ENCODE results near the gene AZI2.
A peak's percentile ranks its signal among the peaks of the same experiment; 100 is the strongest.

The AZI2 gene

GRCh38 chr3:28348629-28349468, at the start of gene AZI2, which contains the start of gene ZCWPW2:
Gene AZI2 (minus strand): TSS chr3:28348824. CDS start chr3:28340617, 8,207 bp downstream.
Gene ZCWPW2 (plus strand): TSS chr3:28348721. CDS start chr3:28413069, 64,348 bp downstream.
- peak; percentile 83 to 84 for DNase-seq (ENCODE audit: low read depth in 2 of 2)

DNA sequence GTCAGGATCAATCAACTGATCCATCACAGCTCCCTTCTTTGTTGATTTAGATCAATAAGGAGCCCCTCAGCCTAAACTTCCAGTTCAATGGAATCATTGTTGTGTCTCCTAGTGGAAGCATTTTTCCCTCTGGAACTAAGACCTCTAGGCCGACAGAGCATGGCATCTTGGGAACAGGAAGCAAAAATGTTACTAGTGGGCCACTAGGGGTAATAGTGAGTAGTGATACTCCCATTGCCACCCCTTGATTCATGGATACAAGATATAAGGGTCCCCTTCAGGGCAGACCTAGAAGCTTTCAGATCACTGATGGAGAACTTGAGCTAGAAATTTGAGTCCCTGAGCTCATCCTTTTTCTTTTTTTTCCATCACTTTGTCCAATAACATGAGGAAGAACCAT, 40.4 kb upstream of the AZI2 start:
- no peak for DNase-seq (ENCODE audit: low read depth in 2 of 2)

- no peak for DNase-seq (ENCODE audit: low read depth in 2 of 2)
Observed at GRCh38 chr3:28386049-28386448, 37.4 kb upstream of the AZI2 start.

DNA sequence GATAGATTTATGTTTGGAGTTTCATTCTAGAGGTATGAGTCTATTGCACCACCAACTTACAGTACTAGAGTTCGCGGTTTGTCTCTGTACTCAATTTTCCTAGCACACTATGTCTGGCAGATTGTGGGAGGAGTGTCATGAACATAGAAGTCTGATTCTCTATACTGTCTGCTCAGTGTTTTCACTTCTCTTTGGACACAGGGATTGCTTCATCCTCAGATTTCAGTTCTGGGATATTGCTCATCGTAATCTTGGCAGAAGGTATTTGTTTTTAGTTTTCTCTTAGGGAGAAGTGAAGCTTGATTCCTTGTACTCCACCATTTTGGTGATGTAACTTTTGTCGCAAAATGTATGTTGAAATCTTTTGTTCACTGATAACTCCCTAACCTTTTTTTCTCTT, 27.8 kb upstream of the AZI2 start:
- no peak for DNase-seq (ENCODE audit: low read depth in 2 of 2)

- no peak for DNase-seq (ENCODE audit: low read depth in 2 of 2)
Observed at GRCh38 chr3:28349469-28350000, 911 bp upstream of the AZI2 start.

DNA sequence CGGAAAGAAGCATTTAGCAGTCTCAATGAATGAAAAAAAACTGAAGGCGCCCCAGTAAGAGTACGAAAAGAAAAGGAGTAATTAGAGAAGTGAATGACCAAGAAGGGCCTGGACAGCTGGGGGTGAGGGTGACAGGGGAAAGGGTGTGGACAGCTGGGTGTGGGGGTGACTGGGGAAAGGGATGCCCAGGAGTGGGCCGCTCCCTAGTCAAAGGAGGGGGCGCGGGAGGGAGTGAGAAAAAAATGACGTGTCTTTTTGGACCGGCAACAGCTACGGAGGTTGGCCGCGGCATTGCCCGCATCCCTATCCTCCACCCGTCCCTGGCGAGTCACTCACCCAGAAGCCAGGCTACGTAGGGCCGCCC, 377 bp downstream of the AZI2 start:
- DNase-seq (ENCODE audit: low read depth in 2 of 2), result no peak

GRCh38 chr3:28347374-28348264, 1.0 kb downstream of the AZI2 start:
- DNase-seq (ENCODE audit: low read depth in 2 of 2), result no peak

- DNase-seq (ENCODE audit: low read depth in 2 of 2), result no peak
Observed at GRCh38 chr3:28345690-28346089, 2.9 kb downstream of the AZI2 start.

DNA sequence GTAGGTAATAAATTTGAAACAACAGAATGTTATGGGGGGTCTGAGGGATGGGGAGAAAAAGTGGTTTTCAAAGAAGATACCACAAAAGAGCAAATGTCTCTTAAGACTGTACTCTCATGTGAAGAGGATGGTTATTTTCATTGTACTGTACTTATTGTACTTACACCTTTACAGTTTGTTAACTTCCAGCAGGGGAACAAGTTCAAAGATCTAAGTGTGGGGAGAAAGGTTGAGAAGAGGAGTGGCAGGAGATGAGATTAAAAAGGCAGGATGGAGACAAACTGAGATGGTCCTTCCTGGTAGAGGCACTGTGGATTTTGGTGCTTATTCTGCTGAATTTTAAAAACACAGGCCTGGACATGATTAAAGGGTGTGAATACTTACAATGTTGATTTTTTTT, 5.5 kb downstream of the AZI2 start:
- no peak for DNase-seq (ENCODE audit: low read depth in 2 of 2)

DNA sequence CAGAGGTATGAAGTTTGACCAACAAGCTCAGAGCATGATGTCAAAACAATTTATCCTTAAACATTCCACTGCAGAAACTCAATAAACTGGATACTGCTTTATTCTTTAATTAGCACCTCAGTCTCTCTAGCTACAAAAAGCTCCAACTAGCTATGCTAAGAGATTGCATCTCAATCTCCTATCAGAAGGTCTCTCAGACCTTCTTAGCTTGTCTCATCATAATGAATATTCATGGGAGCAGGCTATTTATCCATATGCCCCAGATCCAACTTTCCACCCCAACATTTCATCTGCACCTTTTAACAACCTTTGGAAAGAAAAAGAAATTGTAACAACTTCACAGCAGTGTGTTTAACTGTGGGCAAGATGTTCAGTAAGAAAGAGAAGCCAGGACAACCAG, 11.4 kb downstream of the AZI2 start:
- DNase-seq (ENCODE audit: low read depth in 2 of 2), result no peak

- no peak for DNase-seq (ENCODE audit: low read depth in 2 of 2)
Observed at GRCh38 chr3:28335246-28335645, 13.4 kb downstream of the AZI2 start.

DNA sequence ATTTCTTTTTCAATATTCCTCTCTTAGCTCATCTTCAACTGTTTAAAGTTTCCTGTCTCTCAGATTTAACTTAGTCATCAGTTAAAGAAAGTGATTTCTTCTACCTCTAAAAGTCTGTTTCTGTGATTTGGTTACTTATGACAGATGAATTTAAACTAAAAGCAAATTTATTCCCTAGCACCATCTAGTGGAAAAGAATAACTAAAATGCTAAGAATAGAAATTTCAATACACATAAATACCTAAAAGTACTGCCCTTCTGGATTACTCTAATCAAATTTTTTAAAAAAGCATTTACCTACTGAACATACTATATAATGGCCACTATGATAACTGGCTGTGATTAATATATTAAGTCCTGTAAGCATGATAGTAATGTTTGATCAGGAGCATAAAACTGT, 14.1 kb downstream of the AZI2 start:
- DNase-seq (ENCODE audit: low read depth in 2 of 2), result no peak

- no peak for DNase-seq (ENCODE audit: low read depth in 2 of 2)
Observed at GRCh38 chr3:28328188-28329151, 20.2 kb downstream of the AZI2 start.

- DNase-seq (ENCODE audit: low read depth in 2 of 2), result no peak
Observed at GRCh38 chr3:28326458-28326926, 22.1 kb downstream of the AZI2 start.

DNA sequence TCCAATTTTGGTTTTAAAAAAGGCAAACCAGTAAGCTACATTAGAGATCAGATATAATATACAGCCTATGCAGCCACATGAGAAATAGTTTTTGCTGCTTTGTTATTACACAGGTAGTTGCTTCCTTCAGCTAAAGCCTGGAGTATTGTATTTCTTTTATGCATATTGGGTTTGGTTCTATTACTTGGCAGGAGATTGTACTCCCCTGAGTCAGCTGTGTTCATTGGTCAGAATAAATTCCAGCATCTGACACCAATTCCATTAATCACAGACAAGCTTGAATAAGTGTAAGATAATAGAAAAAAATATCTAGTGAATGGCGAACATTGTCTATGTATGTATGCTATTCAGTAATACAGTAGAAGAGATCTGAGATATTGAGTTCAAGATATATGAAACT, 26.2 kb downstream of the AZI2 start:
- no peak for DNase-seq (ENCODE audit: low read depth in 2 of 2)

DNA sequence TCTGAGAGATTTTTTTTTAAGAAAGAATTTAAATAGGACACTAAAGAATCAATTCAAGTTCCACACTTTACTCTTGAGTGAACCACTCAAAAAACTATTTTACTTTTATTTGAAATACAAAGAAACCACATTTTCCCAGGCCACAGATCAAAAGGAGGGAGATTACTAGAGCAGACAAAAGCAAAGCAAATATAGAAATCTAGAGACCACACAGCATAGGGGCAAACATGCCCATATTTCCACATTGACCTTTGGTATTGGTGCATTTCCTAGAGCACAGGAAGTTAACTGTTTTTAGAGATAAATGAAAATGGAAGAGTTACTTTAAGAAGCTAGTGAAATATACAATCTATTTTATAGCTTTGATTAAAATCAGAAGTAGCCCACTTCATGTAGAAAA, 27.6 kb downstream of the AZI2 start:
- DNase-seq (ENCODE audit: low read depth in 2 of 2), result no peak

DNA sequence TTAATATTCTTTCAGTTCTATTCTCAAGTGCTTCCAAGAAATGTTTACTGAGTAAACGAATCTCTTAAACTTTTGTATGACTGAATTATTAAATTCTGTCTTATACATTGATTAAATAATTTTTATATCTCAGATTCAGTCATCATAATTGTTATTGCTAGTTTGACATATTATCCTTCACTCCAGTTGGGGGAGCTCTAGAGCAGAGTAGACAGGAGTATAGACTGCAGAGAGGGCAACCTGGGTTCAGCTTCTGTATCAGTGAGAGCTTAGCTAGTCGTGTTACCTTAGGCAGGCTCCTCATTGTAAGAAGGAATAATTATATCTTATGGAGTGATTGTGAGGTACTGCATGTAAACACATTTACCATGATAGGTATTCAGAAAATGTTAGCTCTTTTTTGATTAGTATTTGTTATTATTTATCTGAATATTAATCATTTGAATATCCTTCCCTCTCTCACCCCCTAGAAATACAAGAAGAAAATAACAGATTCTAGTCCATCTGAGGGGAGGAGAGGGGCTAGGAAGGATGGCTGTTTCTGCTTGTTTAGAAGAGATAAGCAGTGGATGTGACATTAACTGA, 31.1 kb downstream of the AZI2 start:
- DNase-seq (ENCODE audit: low read depth in 2 of 2), result no peak

GRCh38 chr3:28316226-28316625, 32.4 kb downstream of the AZI2 start:
- DNase-seq (ENCODE audit: low read depth in 2 of 2), result no peak

GRCh38 chr3:28315711-28316110, 32.9 kb downstream of the AZI2 start:
- DNase-seq (ENCODE audit: low read depth in 2 of 2), result no peak

DNA sequence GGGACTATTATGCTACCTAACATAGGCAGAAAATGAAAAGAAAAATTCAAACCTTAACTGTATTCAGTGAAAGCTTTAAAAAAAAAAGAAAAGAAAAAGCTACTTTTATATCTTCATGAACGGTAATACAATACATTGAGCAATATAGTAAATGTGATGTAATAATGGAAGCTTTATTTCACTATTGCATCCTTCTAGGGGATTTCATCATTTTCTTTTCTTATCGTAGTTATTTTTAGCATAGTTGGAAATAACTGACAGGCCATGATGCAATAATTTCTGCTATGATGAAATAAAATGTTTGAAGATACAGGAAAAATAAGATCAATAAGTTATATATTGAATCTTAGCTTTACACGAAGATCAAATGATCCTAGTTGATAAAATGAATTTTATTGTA, 40.4 kb downstream of the AZI2 start:
- no peak for DNase-seq (ENCODE audit: low read depth in 2 of 2)

- no peak for DNase-seq (ENCODE audit: low read depth in 2 of 2)
Observed at GRCh38 chr3:28301688-28302087, 46.9 kb downstream of the AZI2 start.

All from stimulated activated CD8-positive, alpha-beta memory T cell treated with anti-CD3 and anti-CD28 coated beads, Interleukin-7, amount 100 ng/mL, for 1 hour (primary cell).